Endothelial cell of umbilical vein (primary cell): ENCODE data around the gene MVP. TPM values are rescaled to one million over a fixed set of nuclear protein-coding genes. Genes with fewer than 3 reads are reported as not detected.

ENCODE experiments used
- BruUV-seq: library from RNA; stranded (reverse); fragments of 400-500 nt; replicated peaks from 2 replicates; lab custom pipeline; 2021; lab: Mats Ljungman, UMichigan
- CTCF ChIA-PET: fragments of 300-600, 350-600 bp; sonication (Branson Sonifier 250); formaldehyde crosslinking; loops from one replicate; lab custom pipeline; 2021; ENCODE audit warnings: antibody characterized with exemption, inconsistent platforms; lab: Charles Lee
- POLR2A ChIA-PET: fragments of 300-600, 350-600 bp; sonication (Branson Sonifier 250); formaldehyde crosslinking; loops from one replicate; lab custom pipeline; 2021; ENCODE audit warnings: antibody characterized with exemption, inconsistent platforms; lab: Charles Lee
- DNase-seq: peaks from one replicate; pipeline ENCODE4 v3.0.0-alpha.2; 2011; ENCODE audit warnings: low read depth, low spot score
- FAIRE-seq: peaks from 2 replicates; lab custom pipeline; 2011; peaks lifted over from hg19 to GRCh38; lab: Jason Lieb, UNC
- H2AFZ ChIP-seq: 2 replicates; pipeline ENCODE4 v1.6.0; 2012; ENCODE audit warnings: low read depth, low read length, control low read depth, inconsistent platforms
- H3K27ac ChIP-seq: 2 replicates; pipeline ENCODE4 v1.5.1; 2011; ENCODE audit warnings: low read depth, mild to moderate bottlenecking, control low read depth, low read length, moderate library complexity; ENCODE audit not compliant: insufficient read depth
- H3K27me3 ChIP-seq, 2 experiments: 2 replicates each; pipeline versions ENCODE4 v1.6.0 to v1.6.1; 2011; ENCODE audit warnings: low read length in 2 of 2, mixed read lengths in 1 of 2; ENCODE audit not compliant: control insufficient read depth in 2 of 2, insufficient read depth in 2 of 2
- H3K36me3 ChIP-seq, 2 experiments: 2 replicates in 1 of 2; 3 replicates in 1 of 2; pipeline ENCODE4 v1.5.1; 2011; ENCODE audit warnings: low read length in 2 of 2, mild to moderate bottlenecking in 1 of 2, moderate library complexity in 1 of 2; ENCODE audit not compliant: control insufficient read depth in 2 of 2, insufficient read depth in 2 of 2; ENCODE audit errors: extremely low read depth in 1 of 2
- H3K4me1 ChIP-seq: 3 replicates; pipeline ENCODE4 v1.5.1; 2011; ENCODE audit warnings: mild to moderate bottlenecking, low read length; ENCODE audit not compliant: control insufficient read depth, insufficient read depth; ENCODE audit errors: extremely low read depth
- H3K4me2 ChIP-seq: 2 replicates; pipeline ENCODE4 v1.6.1; 2011; ENCODE audit warnings: low read length, control low read depth, mixed read lengths; ENCODE audit not compliant: insufficient read depth
- H3K4me3 ChIP-seq, 3 experiments: fragments of 200-600 bp in 1 of 3; sonication (generic), shearing (Covaris generic) in 1 of 3; replicated peaks in 1 of 3; 2 replicates each; pipeline ENCODE4 v1.5.1; 2011 to 2016; ENCODE audit warnings: control low read depth in 3 of 3, low read length in 3 of 3, mild to moderate bottlenecking in 2 of 3, inconsistent platforms in 1 of 3, low read depth in 1 of 3, moderate library complexity in 1 of 3; ENCODE audit not compliant: insufficient read depth in 1 of 3
- H3K79me2 ChIP-seq: 2 replicates; pipeline ENCODE4 v1.6.0; 2012; ENCODE audit warnings: low read length, inconsistent platforms; ENCODE audit not compliant: control insufficient read depth, insufficient read depth
- H3K9ac ChIP-seq: replicated peaks from 2 replicates; pipeline ENCODE3; 2011; ENCODE audit warnings: low read length, control low read depth; ENCODE audit not compliant: insufficient read depth; ENCODE audit errors: extremely low read depth
- H3K9me1 ChIP-seq: replicated peaks from 3 replicates; pipeline ENCODE4 v1.6.0; 2011; ENCODE audit warnings: mild to moderate bottlenecking, low read length; ENCODE audit not compliant: control insufficient read depth, insufficient read depth; ENCODE audit errors: extremely low read depth
- H3K9me3 ChIP-seq: replicated peaks from 2 replicates; pipeline ENCODE4 v1.5.1; 2012; ENCODE audit warnings: low read length, inconsistent platforms; ENCODE audit not compliant: control insufficient read depth, insufficient read depth
- H4K20me1 ChIP-seq: replicated peaks from 2 replicates; pipeline ENCODE3; 2011; ENCODE audit warnings: mild to moderate bottlenecking, low read length; ENCODE audit not compliant: control insufficient read depth, insufficient read depth; ENCODE audit errors: extremely low read depth
- CTCF ChIP-seq, 2 donors: IDR thresholded peaks; 1 replicate in 1 of 2; 2 replicates in 1 of 2; pipeline ENCODE4 v1.5.1; 2011; ENCODE audit warnings: low read length in 2 of 2, mild to moderate bottlenecking in 2 of 2, moderate library complexity in 2 of 2, control low read depth in 1 of 2, inconsistent platforms in 1 of 2, low read depth in 1 of 2; ENCODE audit not compliant: insufficient read depth in 1 of 2; ENCODE audit errors: extremely low read depth in 1 of 2
- EZH2 ChIP-seq: IDR thresholded peaks from 2 replicates; pipeline ENCODE4 v1.6.1; 2012; ENCODE audit warnings: borderline replicate concordance, low read depth, mild to moderate bottlenecking, moderate library complexity, low read length, inconsistent platforms; ENCODE audit not compliant: severe bottlenecking
- FOS ChIP-seq: IDR thresholded peaks from 2 replicates; pipeline ENCODE4 v1.6.1; 2011; ENCODE audit warnings: mild to moderate bottlenecking, low read length, moderate library complexity, borderline replicate concordance; ENCODE audit not compliant: insufficient read depth
- GATA2 ChIP-seq: IDR thresholded peaks from 2 replicates; pipeline ENCODE4 v1.7.0; 2011; ENCODE audit warnings: low read depth, mild to moderate bottlenecking, moderate library complexity, mixed read lengths, low read length; ENCODE audit not compliant: insufficient read length, insufficient read depth
- JUN ChIP-seq: IDR thresholded peaks from 2 replicates; pipeline ENCODE4 v1.6.1; 2011; ENCODE audit warnings: borderline replicate concordance, low read depth; ENCODE audit not compliant: insufficient read length, insufficient read depth
- MAX ChIP-seq: IDR thresholded peaks from 2 replicates; pipeline ENCODE4 v1.6.1; 2011; ENCODE audit not compliant: insufficient read depth, insufficient read length
- MYC ChIP-seq: IDR thresholded peaks from one replicate; pipeline ENCODE4 v1.6.1; 2011; ENCODE audit warnings: mild to moderate bottlenecking, low read depth, low read length
- POLR2A ChIP-seq: IDR thresholded peaks from 2 replicates; pipeline ENCODE4 v1.6.1; 2012; ENCODE audit warnings: low read depth, mild to moderate bottlenecking, control low read depth, low read length
- POLR2AphosphoS5 ChIP-seq: IDR thresholded peaks from 2 replicates; pipeline ENCODE4 v1.6.1; 2012; ENCODE audit warnings: low read depth, mild to moderate bottlenecking, control low read depth, low read length, moderate library complexity; ENCODE audit not compliant: insufficient read depth
- dilution Hi-C: fragments of 300-500 bp; cut with MboI; formaldehyde crosslinking; loops from one replicate; pipeline ENCODE4 v1.15.0; 2019; ENCODE audit warnings: low sequenced_read_pairs; ENCODE audit not compliant: extremely low pct_ligation_motif_present
- intact Hi-C: fragments of 100-400 bp; cut with micrococcal nuclease; formaldehyde crosslinking; loops from one replicate; pipeline ENCODE4 v1.10.0; 2022
- polyA plus RNA-seq, 4 experiments: library from polyadenylated mRNA; depleted of rRNA in 3 of 4; stranded (reverse) in 3 of 4; unstranded in 1 of 4; fragments of >200 nt; gene quantifications; 2 replicates each; pipeline versions ENCODE4 v1.2.1 to v1.2.3, GENCODE V29; 2011 to 2012; ENCODE audit warnings: missing spikeins in 1 of 4
- total RNA-seq: library from RNA; stranded (reverse); gene quantifications from 2 replicates; pipeline ENCODE4 v1.2.3, GENCODE V29; 2021

The MVP gene
- total and polyA plus RNA-seq, 2 donors (not counting 3 experiments of a cell fraction or from before 2014, with no cell fraction given) = 49.8 to 118 TPM

- ChIA-PET POLR2A (no interaction called here), CTCF (no interaction called here)
- Histone ChIP-seq H3K79me2 (peaks cover 18% of the 10 kb centered on the region), H3K4me3 (no peak overlapping the region), H3K4me2 (peak overlapping the region; percentile 49), H4K20me1 (no peaks in the 10 kb centered on the region), H3K36me3 (peaks cover 0 to 11% of the 10 kb centered on the region in 2 experiments), H2AFZ (no peak overlapping the region), H3K9me1 (no peaks in the 10 kb centered on the region), H3K9me3 (no peaks in the 10 kb centered on the region), H3K4me1 (peaks cover 37% of the 10 kb centered on the region), H3K27me3 (no peaks in the 10 kb centered on the region), H3K27ac (no peak overlapping the region), H3K9ac (no peak overlapping the region)
- dilution Hi-C loops (no loop called here), intact Hi-C loops (no loop called here)
- BruUV-seq = no TSS peak
- no peak for DNase-seq
- FAIRE-seq = no peak
- TF ChIP-seq EZH2 = no peak
- TF ChIP-seq GATA2 = no peak
- no peak for TF ChIP-seq MAX
- TF ChIP-seq FOS = no peak
- TF ChIP-seq POLR2A = no peak
- TF ChIP-seq POLR2AphosphoS5 = no peak
- no peak for TF ChIP-seq JUN
- no peak for TF ChIP-seq MYC
- no peak for TF ChIP-seq CTCF (IDR thresholded peaks at IDR 0.05; ENCODE audit: extremely low read depth in 1 of 2, insufficient read depth in 1 of 2, low read depth in 1 of 2, low read length in 2 of 2)
Observed at GRCh38 chr16:29814592-29814991, 5.7 kb upstream of the MVP start.
